Endothelial cell of umbilical vein (primary cell): ENCODE data around the gene HECTD4. TPM values are rescaled to one million over a fixed set of nuclear protein-coding genes. Genes with fewer than 3 reads are reported as not detected.

Experiments
- BruUV-seq: library from RNA; stranded (reverse); fragments of 400-500 nt; replicated peaks from 2 replicates; lab custom pipeline; 2021; lab: Mats Ljungman, UMichigan
- CTCF ChIA-PET: fragments of 300-600, 350-600 bp; sonication (Branson Sonifier 250); formaldehyde crosslinking; loops from one replicate; lab custom pipeline; 2021; ENCODE audit warnings: antibody characterized with exemption, inconsistent platforms; lab: Charles Lee
- POLR2A ChIA-PET: fragments of 300-600, 350-600 bp; sonication (Branson Sonifier 250); formaldehyde crosslinking; loops from one replicate; lab custom pipeline; 2021; ENCODE audit warnings: antibody characterized with exemption, inconsistent platforms; lab: Charles Lee
- DNase-seq: peaks from one replicate; pipeline ENCODE4 v3.0.0-alpha.2; 2011; ENCODE audit warnings: low read depth, low spot score
- FAIRE-seq: peaks from 2 replicates; lab custom pipeline; 2011; peaks lifted over from hg19 to GRCh38; lab: Jason Lieb, UNC
- H2AFZ ChIP-seq: 2 replicates; pipeline ENCODE4 v1.6.0; 2012; ENCODE audit warnings: low read depth, low read length, control low read depth, inconsistent platforms
- H3K27ac ChIP-seq: 2 replicates; pipeline ENCODE4 v1.5.1; 2011; ENCODE audit warnings: low read depth, mild to moderate bottlenecking, control low read depth, low read length, moderate library complexity; ENCODE audit not compliant: insufficient read depth
- H3K27me3 ChIP-seq, 2 experiments: 2 replicates each; pipeline versions ENCODE4 v1.6.0 to v1.6.1; 2011; ENCODE audit warnings: low read length in 2 of 2, mixed read lengths in 1 of 2; ENCODE audit not compliant: control insufficient read depth in 2 of 2, insufficient read depth in 2 of 2
- H3K36me3 ChIP-seq, 2 experiments: 2 replicates in 1 of 2; 3 replicates in 1 of 2; pipeline ENCODE4 v1.5.1; 2011; ENCODE audit warnings: low read length in 2 of 2, mild to moderate bottlenecking in 1 of 2, moderate library complexity in 1 of 2; ENCODE audit not compliant: control insufficient read depth in 2 of 2, insufficient read depth in 2 of 2; ENCODE audit errors: extremely low read depth in 1 of 2
- H3K4me1 ChIP-seq: 3 replicates; pipeline ENCODE4 v1.5.1; 2011; ENCODE audit warnings: mild to moderate bottlenecking, low read length; ENCODE audit not compliant: control insufficient read depth, insufficient read depth; ENCODE audit errors: extremely low read depth
- H3K4me2 ChIP-seq: 2 replicates; pipeline ENCODE4 v1.6.1; 2011; ENCODE audit warnings: low read length, control low read depth, mixed read lengths; ENCODE audit not compliant: insufficient read depth
- H3K4me3 ChIP-seq, 3 experiments: fragments of 200-600 bp in 1 of 3; sonication (generic), shearing (Covaris generic) in 1 of 3; replicated peaks in 1 of 3; 2 replicates each; pipeline ENCODE4 v1.5.1; 2011 to 2016; ENCODE audit warnings: control low read depth in 3 of 3, low read length in 3 of 3, mild to moderate bottlenecking in 2 of 3, inconsistent platforms in 1 of 3, low read depth in 1 of 3, moderate library complexity in 1 of 3; ENCODE audit not compliant: insufficient read depth in 1 of 3
- H3K79me2 ChIP-seq: 2 replicates; pipeline ENCODE4 v1.6.0; 2012; ENCODE audit warnings: low read length, inconsistent platforms; ENCODE audit not compliant: control insufficient read depth, insufficient read depth
- H3K9ac ChIP-seq: replicated peaks from 2 replicates; pipeline ENCODE3; 2011; ENCODE audit warnings: low read length, control low read depth; ENCODE audit not compliant: insufficient read depth; ENCODE audit errors: extremely low read depth
- H3K9me1 ChIP-seq: replicated peaks from 3 replicates; pipeline ENCODE4 v1.6.0; 2011; ENCODE audit warnings: mild to moderate bottlenecking, low read length; ENCODE audit not compliant: control insufficient read depth, insufficient read depth; ENCODE audit errors: extremely low read depth
- H3K9me3 ChIP-seq: replicated peaks from 2 replicates; pipeline ENCODE4 v1.5.1; 2012; ENCODE audit warnings: low read length, inconsistent platforms; ENCODE audit not compliant: control insufficient read depth, insufficient read depth
- H4K20me1 ChIP-seq: replicated peaks from 2 replicates; pipeline ENCODE3; 2011; ENCODE audit warnings: mild to moderate bottlenecking, low read length; ENCODE audit not compliant: control insufficient read depth, insufficient read depth; ENCODE audit errors: extremely low read depth
- EZH2 ChIP-seq: IDR thresholded peaks from 2 replicates; pipeline ENCODE4 v1.6.1; 2012; ENCODE audit warnings: borderline replicate concordance, low read depth, mild to moderate bottlenecking, moderate library complexity, low read length, inconsistent platforms; ENCODE audit not compliant: severe bottlenecking
- FOS ChIP-seq: IDR thresholded peaks from 2 replicates; pipeline ENCODE4 v1.6.1; 2011; ENCODE audit warnings: mild to moderate bottlenecking, low read length, moderate library complexity, borderline replicate concordance; ENCODE audit not compliant: insufficient read depth
- GATA2 ChIP-seq: IDR thresholded peaks from 2 replicates; pipeline ENCODE4 v1.7.0; 2011; ENCODE audit warnings: low read depth, mild to moderate bottlenecking, moderate library complexity, mixed read lengths, low read length; ENCODE audit not compliant: insufficient read length, insufficient read depth
- JUN ChIP-seq: IDR thresholded peaks from 2 replicates; pipeline ENCODE4 v1.6.1; 2011; ENCODE audit warnings: borderline replicate concordance, low read depth; ENCODE audit not compliant: insufficient read length, insufficient read depth
- MYC ChIP-seq: IDR thresholded peaks from one replicate; pipeline ENCODE4 v1.6.1; 2011; ENCODE audit warnings: mild to moderate bottlenecking, low read depth, low read length
- POLR2A ChIP-seq: IDR thresholded peaks from 2 replicates; pipeline ENCODE4 v1.6.1; 2012; ENCODE audit warnings: low read depth, mild to moderate bottlenecking, control low read depth, low read length
- POLR2AphosphoS5 ChIP-seq: IDR thresholded peaks from 2 replicates; pipeline ENCODE4 v1.6.1; 2012; ENCODE audit warnings: low read depth, mild to moderate bottlenecking, control low read depth, low read length, moderate library complexity; ENCODE audit not compliant: insufficient read depth
- dilution Hi-C: fragments of 300-500 bp; cut with MboI; formaldehyde crosslinking; loops from one replicate; pipeline ENCODE4 v1.15.0; 2019; ENCODE audit warnings: low sequenced_read_pairs; ENCODE audit not compliant: extremely low pct_ligation_motif_present
- intact Hi-C: fragments of 100-400 bp; cut with micrococcal nuclease; formaldehyde crosslinking; loops from one replicate; pipeline ENCODE4 v1.10.0; 2022
- polyA plus RNA-seq, 4 experiments: library from polyadenylated mRNA; depleted of rRNA in 3 of 4; stranded (reverse) in 3 of 4; unstranded in 1 of 4; fragments of >200 nt; gene quantifications; 2 replicates each; pipeline versions ENCODE4 v1.2.1 to v1.2.3, GENCODE V29; 2011 to 2012; ENCODE audit warnings: missing spikeins in 1 of 4
- total RNA-seq: library from RNA; stranded (reverse); gene quantifications from 2 replicates; pipeline ENCODE4 v1.2.3, GENCODE V29; 2021
- TF ChIP-seq, protein P1 (sequence below), 2 donors: IDR thresholded peaks; 1 replicate in 1 of 2; 2 replicates in 1 of 2; pipeline ENCODE4 v1.5.1; 2011; ENCODE audit warnings: low read length in 2 of 2, mild to moderate bottlenecking in 2 of 2, moderate library complexity in 2 of 2, control low read depth in 1 of 2, inconsistent platforms in 1 of 2, low read depth in 1 of 2; ENCODE audit not compliant: insufficient read depth in 1 of 2; ENCODE audit errors: extremely low read depth in 1 of 2
- TF ChIP-seq, protein P2 (sequence below): IDR thresholded peaks from 2 replicates; pipeline ENCODE4 v1.6.1; 2011; ENCODE audit not compliant: insufficient read depth, insufficient read length

Gene HECTD4
- total and polyA plus RNA-seq, 2 donors (not counting 3 experiments of a cell fraction or from before 2014, with no cell fraction given) = 9.7 to 47.7 TPM

DNA sequence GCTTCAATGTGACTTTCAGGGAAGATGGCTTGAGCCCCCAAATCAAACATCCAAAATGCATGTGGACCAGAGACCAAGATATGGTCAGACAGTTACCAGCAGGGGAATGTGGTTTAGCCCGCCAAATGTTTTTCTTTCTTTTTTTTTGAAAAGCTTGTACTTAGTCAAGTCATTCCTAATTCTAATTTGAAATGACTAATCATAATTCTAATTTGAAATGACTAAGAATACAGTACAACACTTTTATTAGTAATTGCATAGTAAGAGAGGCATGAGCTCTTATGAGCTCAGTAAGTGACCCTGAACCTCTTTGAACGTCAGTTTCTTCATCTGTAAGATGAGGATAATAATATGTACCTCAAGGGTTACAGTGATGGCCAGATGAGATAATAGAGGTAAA, 72.4 kb downstream of the HECTD4 start:
- Histone ChIP-seq H4K20me1 (no peaks in the 10 kb centered on the region), H3K9me1 (no peaks in the 10 kb centered on the region), H3K27ac (no peak overlapping the region), H3K9me3 (no peaks in the 10 kb centered on the region), H3K9ac (no peak overlapping the region), H3K4me2 (no peak overlapping the region), H3K4me1 (no peaks in the 10 kb centered on the region), H2AFZ (no peak overlapping the region), H3K4me3 (no peak overlapping the region), H3K36me3 (peaks cover 9 to 13% of the 10 kb centered on the region in 2 experiments), H3K79me2 (no peaks in the 10 kb centered on the region), H3K27me3 (no peaks in the 10 kb centered on the region)
- ChIA-PET POLR2A (no interaction called here), CTCF (interaction anchor here (0.9 kb wide), 1 partner anchor 37 kb away, joined by 3 read pairs; no protein-coding TSS in a partner anchor)
- dilution Hi-C loops (no loop called here), intact Hi-C loops (no loop called here)
- TF ChIP-seq, protein P1, sequence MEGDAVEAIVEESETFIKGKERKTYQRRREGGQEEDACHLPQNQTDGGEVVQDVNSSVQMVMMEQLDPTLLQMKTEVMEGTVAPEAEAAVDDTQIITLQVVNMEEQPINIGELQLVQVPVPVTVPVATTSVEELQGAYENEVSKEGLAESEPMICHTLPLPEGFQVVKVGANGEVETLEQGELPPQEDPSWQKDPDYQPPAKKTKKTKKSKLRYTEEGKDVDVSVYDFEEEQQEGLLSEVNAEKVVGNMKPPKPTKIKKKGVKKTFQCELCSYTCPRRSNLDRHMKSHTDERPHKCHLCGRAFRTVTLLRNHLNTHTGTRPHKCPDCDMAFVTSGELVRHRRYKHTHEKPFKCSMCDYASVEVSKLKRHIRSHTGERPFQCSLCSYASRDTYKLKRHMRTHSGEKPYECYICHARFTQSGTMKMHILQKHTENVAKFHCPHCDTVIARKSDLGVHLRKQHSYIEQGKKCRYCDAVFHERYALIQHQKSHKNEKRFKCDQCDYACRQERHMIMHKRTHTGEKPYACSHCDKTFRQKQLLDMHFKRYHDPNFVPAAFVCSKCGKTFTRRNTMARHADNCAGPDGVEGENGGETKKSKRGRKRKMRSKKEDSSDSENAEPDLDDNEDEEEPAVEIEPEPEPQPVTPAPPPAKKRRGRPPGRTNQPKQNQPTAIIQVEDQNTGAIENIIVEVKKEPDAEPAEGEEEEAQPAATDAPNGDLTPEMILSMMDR (IDR thresholded peaks at IDR 0.05; ENCODE audit: extremely low read depth in 1 of 2, insufficient read depth in 1 of 2, low read depth in 1 of 2, low read length in 2 of 2) = no peak
- TF ChIP-seq POLR2A (no peak), POLR2AphosphoS5 (no peak), JUN (no peak), FOS (no peak), MYC (no peak), EZH2 (no peak), GATA2 (no peak)
- TF ChIP-seq, protein P2, sequence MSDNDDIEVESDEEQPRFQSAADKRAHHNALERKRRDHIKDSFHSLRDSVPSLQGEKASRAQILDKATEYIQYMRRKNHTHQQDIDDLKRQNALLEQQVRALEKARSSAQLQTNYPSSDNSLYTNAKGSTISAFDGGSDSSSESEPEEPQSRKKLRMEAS = no peak
- FAIRE-seq = no peak
- BruUV-seq = no TSS peak
- DNase-seq = no peak
